ENCODE results near the gene GCAT.
A peak's percentile ranks its signal among the peaks of the same experiment; 100 is the strongest.

The GCAT gene

GRCh38 chr22:37809672-37810333 is 2.1 kb downstream of the GCAT start:
- H3K27me3 Mint-ChIP-seq (ENCODE audit: low read depth, poor library complexity) = peaks cover 3% of the 10 kb centered on the region
- H3K4me3 Mint-ChIP-seq = peak overlapping the region; percentile 75
- H3K9me3 Mint-ChIP-seq = no peaks in the 10 kb centered on the region
- DNase-seq = no peak
- H3K4me1 Mint-ChIP-seq = peaks cover 34% of the 10 kb centered on the region
- H3K36me3 Mint-ChIP-seq (ENCODE audit: low read depth) = peaks cover 6% of the 10 kb centered on the region
- no peak for TF ChIP-seq CTCF (IDR thresholded peaks at IDR 0.05)
- H3K27ac Mint-ChIP-seq = no peak overlapping the region

- TF ChIP-seq CTCF (IDR thresholded peaks at IDR 0.05) = no peak
- H3K36me3 Mint-ChIP-seq (ENCODE audit: low read depth) = peaks cover 6% of the 10 kb centered on the region
- DNase-seq = no peak
- H3K4me1 Mint-ChIP-seq = peaks cover 20% of the 10 kb centered on the region
- H3K27ac Mint-ChIP-seq = no peak overlapping the region
- H3K9me3 Mint-ChIP-seq = no peaks in the 10 kb centered on the region
- H3K27me3 Mint-ChIP-seq (ENCODE audit: low read depth, poor library complexity) = peaks cover 3% of the 10 kb centered on the region
- H3K4me3 Mint-ChIP-seq = no peak overlapping the region
Observed at GRCh38 chr22:37811867-37812266, 4.1 kb downstream of the GCAT start.

- Mint-ChIP-seq H3K27me3 (ENCODE audit: low read depth, poor library complexity) (peaks cover 7% of the 10 kb centered on the region), H3K4me3 (no peak overlapping the region), H3K4me1 (peaks cover 28% of the 10 kb centered on the region), H3K36me3 (ENCODE audit: low read depth) (peaks cover 10% of the 10 kb centered on the region), H3K27ac (no peak overlapping the region), H3K9me3 (no peaks in the 10 kb centered on the region)
- no peak for TF ChIP-seq CTCF (IDR thresholded peaks at IDR 0.05)
- no peak for DNase-seq
Observed at GRCh38 chr22:37812869-37813678, 5.3 kb downstream of the GCAT start.

- no peaks in the 10 kb centered on the region for H3K9me3 Mint-ChIP-seq
- no peak overlapping the region for H3K4me3 Mint-ChIP-seq
- peaks cover 17% of the 10 kb centered on the region for H3K4me1 Mint-ChIP-seq
- peaks cover 4% of the 10 kb centered on the region for H3K36me3 Mint-ChIP-seq (ENCODE audit: low read depth)
- peaks cover 25% of the 10 kb centered on the region for H3K27me3 Mint-ChIP-seq (ENCODE audit: low read depth, poor library complexity)
- no peak overlapping the region for H3K27ac Mint-ChIP-seq
- TF ChIP-seq CTCF (IDR thresholded peaks at IDR 0.05) = no peak
- no peak for DNase-seq
Observed at GRCh38 chr22:37815593-37815992, 7.9 kb downstream of the GCAT start.

- no peak for DNase-seq
- H3K4me3 Mint-ChIP-seq = no peak overlapping the region
- peaks cover 4% of the 10 kb centered on the region for H3K36me3 Mint-ChIP-seq (ENCODE audit: low read depth)
- peaks cover 19% of the 10 kb centered on the region for H3K4me1 Mint-ChIP-seq
- no peak overlapping the region for H3K27ac Mint-ChIP-seq
- H3K9me3 Mint-ChIP-seq = no peaks in the 10 kb centered on the region
- TF ChIP-seq CTCF (IDR thresholded peaks at IDR 0.05) = no peak
- H3K27me3 Mint-ChIP-seq (ENCODE audit: low read depth, poor library complexity) = peaks cover 35% of the 10 kb centered on the region
Observed at GRCh38 chr22:37816543-37817180, 8.9 kb downstream of the GCAT start.
